ENCODE data around the gene MACIR.
A peak's percentile ranks its signal among the peaks of the same experiment; 100 is the strongest.

MACIR gene

DNA sequence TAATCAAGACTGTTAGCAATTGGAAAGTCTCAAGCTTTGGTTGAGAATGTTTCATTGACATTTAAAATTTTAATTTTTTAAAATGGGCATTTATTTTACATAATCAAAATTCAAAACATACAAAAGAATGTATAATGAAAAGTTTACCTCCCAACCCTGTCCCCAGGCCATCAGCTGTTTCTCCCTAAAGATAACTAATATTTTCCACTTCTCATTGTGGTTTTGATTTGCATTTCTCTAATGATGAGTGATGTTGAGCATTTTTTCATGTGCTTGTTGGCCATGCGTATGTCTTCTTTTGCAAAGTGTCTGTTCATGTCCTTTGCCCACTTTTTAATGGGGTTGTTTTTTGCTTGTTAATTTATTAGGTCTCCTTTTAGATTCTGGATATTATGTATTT is 11.4 kb upstream of the MACIR start:
- DNase-seq: no peak

DNA sequence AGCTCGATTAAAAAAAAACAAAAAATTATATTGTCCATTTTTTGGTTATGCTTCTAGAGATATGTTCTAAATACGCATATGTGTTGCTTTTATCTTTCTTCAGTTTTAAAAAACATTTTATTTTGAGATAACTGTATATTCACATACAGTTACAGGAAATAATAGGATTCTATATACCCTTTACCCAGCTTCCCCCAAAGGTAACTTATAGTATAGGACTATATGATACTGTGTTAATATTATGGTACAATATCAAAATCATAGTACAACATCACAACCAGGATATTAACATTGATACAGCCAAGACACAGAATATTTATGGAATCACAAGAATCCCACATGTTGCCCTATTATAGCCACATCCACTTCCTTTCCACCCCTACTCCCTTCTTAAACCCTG is 9.5 kb upstream of the MACIR start:
- DNase-seq: no peak

DNA sequence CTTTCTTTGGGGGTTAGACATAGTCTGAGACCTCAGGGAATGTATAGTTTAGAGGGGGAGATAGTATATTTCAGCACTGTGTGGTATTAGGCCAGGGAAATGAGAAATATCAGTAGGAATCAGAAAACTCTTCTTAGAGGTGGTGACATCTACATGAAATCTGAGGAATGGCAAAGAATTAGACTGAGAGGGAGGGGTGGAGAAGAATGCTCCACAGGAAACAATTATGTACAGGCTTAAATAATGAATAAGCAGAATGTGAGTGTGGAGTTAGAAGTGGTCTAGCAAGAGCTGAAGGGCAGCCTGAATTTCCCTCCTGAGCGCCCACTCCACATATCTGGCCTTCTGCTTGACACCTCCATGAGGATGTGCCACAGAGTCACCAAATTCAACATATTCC is 3.6 kb upstream of the MACIR start:
- DNase-seq: no peak

DNA sequence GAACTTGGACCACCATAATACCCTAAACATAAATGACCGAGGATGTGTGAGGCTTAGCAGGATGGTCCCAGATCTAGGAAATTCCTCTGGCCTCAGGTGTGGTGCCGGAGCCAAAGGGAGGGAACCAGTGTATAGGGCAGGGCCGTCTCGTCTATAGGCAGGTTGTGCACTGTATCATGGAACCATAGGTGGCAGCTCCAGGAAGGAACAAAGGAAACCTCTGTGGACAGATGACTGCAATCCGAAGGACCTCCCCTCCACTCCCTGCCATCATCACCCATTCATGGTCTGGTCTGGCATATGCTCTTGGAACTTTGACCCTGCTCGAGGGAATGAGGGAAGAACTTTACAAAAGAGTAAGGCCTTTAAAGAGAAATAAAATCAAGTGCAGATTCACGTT is 2.9 kb upstream of the MACIR start:
- DNase-seq: no peak

DNA sequence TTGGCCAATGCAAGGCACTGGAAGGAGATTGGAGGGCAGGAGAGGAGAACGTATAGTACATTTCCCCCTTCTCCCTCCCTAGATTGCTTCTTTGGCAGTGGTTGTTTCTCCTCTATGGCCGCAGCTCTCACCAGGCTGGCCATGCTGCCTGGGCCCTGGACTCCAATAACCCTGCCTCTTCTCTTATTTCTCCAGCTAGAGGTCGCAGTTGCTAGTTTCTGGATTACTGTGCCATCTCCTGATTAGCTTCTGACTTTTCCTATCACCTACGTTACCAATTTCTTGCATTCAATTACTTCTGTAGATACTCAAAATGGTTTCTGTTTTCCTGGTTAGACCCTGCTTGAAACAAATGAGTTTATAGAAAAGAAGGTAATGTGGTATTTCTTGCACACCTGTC is 2.4 kb upstream of the MACIR start:
- no peak for DNase-seq

DNA sequence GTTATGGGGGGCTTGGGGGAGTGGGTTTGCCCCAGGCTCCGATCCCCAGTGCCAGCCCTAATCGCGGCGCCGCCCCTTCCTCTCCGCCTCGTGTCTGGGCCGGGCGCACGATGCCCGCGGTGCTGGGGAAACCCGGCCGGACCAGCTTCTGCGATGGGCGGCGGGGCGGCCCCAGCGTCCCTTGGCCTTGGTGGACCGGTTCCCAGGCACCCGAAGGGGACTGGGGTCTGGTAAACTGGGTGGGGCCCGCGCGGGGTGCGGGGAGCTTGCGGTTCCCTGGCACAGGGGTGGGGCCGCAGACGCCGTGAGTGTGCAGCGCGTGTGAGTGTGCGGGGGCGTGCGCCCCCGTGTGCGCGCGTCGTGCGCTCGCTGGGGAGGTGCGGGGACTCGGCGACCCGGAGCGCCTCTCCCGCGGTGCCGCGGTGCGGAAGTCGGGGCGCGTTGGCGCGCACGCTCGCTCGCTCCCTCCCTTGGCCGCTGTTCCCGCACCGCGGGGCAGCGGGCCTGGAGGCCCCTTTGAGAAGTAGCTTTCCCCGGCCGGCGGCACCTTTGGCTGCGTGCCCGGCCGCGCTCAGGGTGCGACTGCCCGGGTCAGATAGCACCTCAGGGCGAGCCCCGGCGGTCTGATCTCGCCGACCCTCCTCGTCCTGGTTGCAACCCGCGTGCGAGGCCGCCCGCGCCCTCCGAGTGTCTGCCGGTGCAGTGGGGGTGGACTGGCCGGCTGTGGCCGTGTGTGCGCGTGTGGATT is 568 bp downstream of the MACIR start:
- peak; percentile 56 for DNase-seq

DNA sequence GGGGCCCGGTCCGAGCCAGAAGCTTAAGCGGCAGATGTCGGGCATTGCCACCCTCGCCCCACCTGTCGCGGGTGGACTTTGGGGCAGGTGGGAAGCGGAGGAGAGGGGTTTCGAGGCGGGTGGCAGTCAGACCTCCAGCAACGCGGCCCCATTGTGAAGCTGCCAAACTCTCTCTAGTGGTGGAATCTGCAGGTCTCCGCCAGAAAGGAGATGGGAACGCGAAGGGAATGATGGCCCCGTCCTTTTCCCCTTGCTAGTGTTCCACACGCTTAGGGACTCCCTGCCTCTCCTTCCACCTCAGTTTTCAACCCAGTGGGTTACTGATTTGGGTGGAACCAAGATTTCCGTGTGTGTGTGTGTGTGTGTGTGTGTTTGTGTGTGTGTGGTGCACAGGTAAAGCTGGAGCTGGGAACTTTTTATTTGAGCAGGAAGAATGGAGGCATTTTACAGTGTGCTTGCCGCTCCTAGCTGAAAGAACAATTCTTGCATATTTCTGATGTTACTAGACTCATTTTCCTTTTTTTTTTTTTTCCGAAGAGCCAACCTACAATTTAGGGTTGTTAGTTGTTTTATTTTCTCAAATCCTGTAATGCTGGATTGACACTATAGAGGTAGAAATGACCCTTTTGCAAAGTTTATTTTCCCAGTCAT is 1.3 kb downstream of the MACIR start:
- DNase-seq: no peak

DNA sequence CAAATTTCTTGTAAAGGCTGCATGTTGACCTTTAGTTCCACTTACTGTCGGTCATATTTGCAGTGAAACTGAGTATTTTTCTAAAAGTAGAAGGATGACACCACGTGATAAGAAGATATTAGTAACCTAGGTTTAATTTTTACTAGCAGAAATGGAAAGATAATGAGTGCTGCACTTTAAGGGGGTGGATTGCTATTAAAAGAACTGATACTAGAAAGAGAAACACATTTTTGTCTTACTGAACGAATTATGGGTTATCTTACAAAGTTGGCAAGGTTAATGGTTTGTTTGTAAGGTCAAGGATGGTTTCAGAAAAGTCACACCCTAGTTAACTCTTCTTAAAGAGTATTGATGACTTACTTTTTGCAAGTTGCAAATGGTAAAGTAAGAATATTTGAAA is 2.4 kb downstream of the MACIR start:
- no peak for DNase-seq

DNA sequence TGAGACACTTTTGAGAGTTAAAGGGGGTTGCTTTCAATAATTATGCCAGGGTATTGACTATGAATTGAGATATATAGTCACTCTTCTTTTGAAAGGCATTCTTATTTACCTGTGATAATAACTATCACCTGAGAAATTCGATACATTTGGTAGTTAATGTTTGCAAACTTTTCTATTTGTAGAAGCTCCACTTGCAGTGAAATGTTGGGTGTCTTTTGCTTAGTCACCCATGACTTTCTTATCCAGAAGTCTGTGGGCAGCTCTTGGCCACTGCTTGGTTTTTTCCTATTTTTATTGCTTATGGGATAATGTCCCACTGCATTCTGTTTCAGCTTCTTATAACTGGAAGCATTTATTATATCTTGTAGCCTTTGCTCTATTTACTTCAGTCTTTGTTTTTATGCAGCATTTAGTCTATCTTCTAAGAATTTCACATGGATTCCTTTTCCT is 3.9 kb downstream of the MACIR start:
- no peak for DNase-seq

DNA sequence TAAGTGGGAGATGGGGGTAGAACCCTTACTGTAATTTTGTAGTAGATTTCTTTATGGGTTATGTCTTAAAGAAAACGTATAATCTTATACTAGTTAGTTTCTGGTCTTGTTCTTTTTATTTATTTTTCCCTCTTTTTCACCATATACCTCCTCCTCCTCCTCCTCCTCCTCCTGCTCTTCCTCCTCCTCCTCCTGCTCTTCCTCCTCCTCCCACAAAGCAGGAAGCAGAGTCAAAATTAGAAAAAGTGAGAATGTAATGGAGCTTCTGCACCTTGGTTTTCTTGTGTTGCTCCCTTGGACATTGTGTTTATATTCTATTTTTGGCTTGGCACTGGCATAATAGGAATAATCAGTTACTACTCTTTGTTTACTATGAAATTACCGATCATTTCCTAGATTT is 4.5 kb downstream of the MACIR start:
- DNase-seq: no peak

DNA sequence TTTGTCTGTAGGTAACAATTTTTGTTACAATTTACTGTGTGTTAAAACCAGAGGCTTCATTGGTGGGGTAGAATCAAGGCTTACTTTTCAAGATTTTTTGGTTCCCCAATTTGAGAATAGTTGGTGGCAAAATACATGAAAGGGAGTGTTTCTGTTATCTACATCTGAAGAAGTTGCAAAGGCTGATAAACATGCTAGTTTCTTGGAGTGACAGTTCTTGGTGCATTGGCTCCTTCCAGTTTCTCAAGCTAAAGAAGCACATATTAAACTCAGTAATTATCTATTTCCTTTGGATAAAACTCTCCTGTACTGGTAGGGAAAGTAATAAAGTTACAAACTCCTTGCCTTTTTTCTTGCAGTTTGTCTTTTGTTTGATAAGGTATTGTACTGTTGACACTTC is 5.9 kb downstream of the MACIR start:
- DNase-seq: no peak

DNA sequence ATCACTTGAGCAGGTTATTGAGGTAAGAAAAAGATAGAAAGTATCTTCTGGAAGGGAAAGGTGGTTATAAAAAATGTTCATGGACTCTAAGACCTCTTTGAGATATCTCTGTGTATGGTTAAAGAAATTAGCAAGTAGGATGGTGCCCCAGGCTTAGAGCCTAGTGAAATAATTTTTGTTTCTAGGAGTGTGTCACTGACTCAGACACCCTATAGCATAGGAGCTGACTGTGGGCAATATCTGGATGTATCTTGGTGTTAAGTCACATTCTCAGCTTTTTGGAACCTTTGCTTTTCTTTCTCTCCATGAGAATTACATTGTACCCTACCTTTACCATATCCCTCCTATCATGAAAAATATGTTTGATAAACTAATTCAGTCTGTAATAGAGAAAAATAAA is 12.0 kb downstream of the MACIR start:
- no peak for DNase-seq

DNA sequence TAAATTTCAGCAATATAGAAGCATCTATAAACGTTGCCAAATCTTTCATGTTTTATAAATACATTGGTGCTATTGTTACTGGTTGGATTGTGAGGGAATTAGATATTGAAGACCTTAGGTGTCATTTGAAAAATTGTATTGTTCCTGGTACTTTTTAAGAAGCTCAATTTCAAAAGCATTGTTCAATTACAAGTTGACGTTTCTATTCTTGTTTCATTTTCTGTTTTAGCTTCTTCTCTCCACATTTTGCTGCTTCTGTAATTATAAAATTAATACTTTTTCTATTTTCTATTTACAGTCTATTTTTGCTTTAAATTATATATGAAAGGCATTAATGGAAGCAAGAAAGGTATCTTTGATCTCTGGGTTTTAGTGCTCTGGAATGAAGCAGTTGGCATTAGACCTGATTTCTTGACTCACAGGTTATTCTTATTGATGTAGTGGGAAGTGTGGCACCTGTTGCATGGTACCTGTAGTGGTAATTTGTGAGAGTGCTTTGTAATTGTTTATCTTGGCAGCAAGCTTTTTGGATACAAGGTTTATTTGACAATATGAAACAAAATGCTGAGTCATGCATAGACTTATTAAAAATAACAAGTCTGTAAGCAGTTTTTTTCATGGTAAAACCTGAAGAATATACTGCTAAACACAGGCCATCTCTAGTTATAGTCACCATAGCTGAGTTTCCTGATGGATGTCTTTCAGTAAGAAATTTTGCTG is 13.2 kb downstream of the MACIR start:
- DNase-seq: no peak

DNA sequence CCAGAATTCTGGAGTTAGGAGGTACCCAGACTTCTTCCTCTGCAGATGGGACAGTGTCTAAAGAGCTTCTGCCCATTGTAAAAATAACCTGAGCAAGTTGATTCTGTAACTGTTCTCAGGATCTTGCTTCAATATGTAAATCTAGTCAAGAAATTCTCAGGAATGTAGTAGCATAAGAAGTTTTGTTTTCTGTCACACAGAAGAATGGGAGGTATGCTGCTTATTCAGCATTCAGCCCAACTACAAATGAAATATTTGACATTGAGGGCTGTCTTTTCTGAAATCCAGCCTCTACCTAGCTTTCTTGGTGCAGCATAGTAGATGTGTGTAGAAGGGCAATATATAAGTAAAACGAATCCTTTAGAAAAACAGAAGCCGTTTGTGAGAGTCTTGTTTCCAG is 13.8 kb downstream of the MACIR start:
- no peak for DNase-seq

DNA sequence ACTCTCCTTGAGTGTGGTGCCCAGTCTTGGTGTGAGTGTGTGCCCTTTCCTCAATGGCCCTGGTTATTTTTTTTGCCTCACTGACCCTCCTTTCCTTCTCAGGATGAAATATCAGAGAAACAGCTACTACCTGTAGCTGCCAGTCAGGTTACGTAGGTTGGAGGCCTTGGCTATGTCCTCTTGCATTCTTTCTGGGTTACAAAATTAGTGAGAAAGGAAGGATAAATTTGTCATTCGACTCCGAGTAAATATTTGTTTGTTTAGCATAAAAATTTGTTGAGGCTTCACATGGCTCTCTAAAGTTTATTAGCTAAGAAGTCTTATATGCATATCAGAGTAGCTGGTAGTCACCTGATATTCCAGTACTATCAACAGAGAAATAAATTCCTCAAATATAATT is 15.4 kb downstream of the MACIR start:
- DNase-seq: no peak

DNA sequence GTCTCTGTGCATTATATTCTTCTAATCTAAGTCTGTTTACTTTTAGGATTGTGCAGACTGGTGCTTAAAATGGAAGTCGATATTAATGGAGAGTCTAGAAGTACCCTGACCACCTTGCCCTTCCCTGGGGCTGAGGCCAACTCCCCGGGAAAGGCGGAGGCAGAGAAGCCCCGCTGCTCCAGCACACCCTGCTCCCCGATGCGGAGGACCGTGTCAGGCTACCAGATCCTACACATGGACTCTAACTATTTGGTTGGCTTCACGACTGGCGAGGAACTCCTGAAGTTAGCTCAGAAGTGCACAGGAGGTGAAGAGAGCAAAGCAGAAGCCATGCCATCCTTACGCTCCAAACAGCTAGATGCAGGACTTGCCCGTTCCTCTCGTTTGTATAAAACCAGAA is 17.3 kb downstream of the MACIR start:
- DNase-seq: no peak

DNA sequence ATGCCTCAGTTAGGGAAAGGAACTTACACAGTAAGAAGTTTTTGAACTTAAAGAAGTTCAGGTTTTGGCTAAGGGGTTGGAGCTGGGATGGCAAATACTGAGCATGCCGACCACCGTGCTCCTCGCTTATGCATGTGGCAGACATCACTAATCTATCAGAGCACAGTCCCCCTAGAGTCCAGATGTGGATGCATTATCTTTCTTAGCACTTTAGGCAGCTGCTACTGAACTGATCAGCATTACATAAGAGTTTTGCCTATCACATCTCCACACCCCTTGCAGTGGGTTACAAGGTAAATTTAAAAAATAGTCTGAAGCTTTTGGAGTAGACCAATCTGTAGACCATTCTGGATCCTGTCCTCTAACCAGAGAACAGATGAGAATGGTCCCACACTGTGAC is 22.4 kb downstream of the MACIR start:
- DNase-seq: no peak

DNA sequence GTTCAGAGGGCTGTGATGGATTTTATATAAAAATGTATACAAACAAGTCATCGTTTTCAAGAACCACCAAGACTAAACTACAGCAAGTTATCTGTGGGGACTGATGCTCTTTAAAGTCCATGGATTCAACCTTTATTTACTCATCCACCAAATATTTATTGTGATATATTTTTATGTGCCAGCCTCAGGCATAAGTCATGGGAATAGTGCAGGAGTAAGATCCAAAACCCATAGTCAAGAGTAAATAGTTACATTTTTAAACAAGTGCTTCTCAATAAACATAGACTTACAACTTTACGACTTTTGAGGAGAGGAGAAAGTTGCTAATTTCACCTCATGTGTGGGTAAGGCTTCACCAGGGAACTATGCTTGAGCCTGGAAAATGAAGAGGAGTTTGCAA is 24.6 kb downstream of the MACIR start:
- DNase-seq: no peak

DNA sequence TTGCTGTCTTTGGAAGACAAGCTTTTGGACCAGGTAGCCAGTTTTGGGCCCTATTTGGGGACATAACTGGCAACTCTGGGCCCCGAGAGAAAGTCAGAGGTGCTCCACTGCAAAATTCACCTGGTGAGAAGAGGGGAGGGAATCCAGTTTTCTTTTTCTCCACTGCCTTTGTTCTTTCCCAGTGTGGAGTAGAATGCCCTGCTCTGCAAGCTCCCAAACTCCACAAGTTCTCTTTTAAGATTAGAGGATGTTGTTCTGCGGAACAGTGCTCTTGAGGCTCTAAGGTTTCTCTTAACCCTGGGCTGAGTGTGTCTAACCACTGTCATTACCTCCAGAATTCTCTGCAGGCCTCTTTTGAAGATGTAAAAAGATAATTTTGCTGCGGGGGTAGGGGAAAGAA is 25.3 kb downstream of the MACIR start:
- no peak for DNase-seq

DNA sequence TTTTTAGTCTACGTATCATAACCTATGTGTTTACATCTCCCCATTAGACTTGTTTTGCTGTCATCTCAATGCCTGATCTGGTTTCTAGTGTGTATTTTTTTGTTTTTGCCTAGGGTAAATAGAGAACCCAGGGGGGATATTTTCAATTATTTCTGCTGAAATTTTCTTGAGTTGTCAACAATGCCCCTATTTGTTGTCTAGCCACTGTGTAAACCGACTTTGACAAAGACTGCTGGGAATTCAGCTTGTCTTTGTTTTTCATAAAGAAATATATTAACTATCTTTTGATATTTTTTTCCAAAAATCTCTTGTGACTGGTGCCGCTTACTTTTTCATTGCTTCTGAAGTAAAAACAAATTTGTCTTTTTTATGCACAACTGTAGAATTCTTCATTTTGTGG is 28.1 kb downstream of the MACIR start:
- no peak for DNase-seq

DNA sequence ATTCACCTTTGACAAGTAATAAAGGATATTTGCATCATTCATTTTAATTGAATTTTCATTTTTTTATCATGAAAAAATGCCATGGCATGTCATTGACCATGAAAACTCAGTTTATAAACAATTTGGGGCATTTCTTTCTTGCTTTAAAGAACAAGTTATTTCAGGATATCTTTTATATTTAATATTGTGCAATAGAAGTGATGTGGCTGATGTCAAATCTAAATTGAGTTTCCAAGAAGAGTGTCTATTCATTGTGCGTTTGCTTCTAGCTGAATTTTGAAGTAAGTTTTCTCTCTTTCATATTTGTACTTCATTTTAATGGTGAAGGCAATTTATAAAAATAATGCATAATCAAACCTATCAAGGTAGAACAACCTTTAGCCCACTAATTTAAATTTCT is 30.5 kb downstream of the MACIR start:
- DNase-seq: no peak

DNA sequence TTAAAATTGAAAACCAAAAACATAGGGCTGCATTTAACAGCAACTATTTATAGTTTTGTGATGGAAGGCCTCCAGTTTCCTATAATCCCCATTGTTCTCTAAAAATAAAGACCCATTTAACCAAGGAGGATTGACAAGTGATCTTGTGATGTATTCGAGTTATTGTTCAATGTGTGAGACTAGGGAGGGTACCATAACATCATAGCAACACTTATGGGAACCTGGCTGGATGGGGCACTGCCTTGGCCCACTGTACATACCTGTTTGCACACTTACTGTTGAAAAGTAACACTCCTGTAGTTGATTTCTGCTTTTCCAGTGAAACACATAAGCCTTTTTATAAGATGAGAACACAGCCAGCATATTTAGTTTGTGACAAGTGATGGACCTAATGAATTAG is 32.3 kb downstream of the MACIR start:
- DNase-seq: no peak

DNA sequence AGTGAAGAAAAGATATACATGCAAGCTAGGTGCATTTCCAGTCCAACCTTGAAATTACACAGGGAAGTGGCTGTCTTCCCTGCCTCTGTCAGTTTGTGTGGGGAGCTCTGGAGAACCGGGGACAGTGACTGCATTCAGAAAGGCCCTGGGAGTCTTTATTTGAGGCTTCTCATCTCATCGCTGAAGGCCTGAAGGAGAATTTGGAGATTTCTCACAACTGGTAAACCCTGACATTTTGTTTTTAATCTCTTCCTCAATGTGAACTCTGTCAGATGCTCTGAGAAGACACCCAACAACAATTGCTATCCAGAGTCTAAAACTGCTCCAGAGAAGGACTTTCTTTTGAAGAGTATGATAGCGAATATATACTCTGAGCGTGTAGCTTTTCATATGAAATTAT is 33.0 kb downstream of the MACIR start:
- DNase-seq: no peak

DNA sequence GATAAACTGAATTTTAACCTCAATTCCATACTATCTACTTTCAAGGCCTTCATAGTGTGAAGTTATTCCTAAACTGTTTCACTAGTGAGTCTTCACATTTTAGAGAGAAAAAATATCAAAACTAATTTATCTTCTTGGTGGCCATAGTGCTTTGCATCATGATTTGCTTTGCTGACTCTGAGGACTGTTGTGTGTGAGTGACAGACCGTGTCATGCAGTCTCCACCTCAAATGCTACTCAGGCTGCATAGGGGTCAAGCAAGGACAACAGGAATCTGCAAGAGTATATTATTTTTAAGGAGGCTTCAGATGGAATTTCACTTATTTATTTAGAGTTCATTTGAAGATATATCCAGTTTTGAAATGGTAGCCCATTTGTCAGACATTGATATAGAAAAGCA is 34.5 kb downstream of the MACIR start:
- no peak for DNase-seq

All from GOT3 (cell line).